Measurements from ENCODE around the gene CASZ1. TPM values are rescaled to one million over a fixed set of nuclear protein-coding genes. Genes with fewer than 3 reads are reported as not detected.

The CASZ1 gene
- total and polyA plus RNA-seq, 2 experiments from 2014 or later = 6.2 to 6.7 TPM

DNA sequence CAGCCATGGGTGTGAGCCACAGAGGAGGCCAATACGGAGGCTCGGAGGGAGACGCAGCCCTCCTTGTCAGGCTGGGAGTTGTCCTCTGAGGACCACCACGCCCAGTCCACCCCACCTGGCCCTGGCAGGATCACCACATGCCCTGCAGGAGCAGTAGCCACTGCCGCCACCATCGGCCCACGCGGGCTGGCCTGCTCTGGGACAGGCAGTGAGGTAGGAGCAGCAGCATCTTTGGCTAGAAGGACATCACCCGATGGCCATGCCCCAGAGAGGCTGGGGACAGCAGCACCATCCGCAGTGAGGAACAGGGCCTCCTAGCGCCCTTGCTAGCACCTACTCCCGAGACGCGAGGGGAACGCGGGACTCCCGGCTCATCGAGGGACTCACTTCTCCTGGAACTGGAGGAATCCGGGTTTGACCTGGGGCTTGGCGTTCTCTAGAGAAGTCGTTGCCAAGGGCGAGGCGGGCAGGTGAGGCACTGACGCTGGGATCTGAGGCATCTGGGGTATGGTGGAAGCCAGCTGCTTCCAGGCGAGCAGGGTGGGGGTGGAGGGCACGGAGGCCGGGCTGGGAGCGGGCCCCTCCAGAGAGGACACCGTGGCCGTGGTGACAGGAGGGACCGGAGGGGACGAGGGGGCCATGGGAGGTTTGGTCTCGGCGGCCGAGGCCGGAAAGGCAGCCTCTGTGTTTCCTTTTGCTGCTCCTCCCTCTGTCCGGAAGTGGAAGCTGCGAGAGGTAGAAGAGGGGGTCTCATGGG is 148.9 kb downstream of the CASZ1 start:
- Histone ChIP-seq H3K9me2 (ENCODE audit: insufficient read depth) (no peaks in the 10 kb centered on the region), H3K36me3 (ENCODE audit: insufficient read depth) (no peaks in the 10 kb centered on the region), H3K4me3 (no peak overlapping the region), H3K79me2 (replicated peaks; ENCODE audit: insufficient read depth) (no peaks in the 10 kb centered on the region), H3K4me2 (no peak overlapping the region), H3K4me1 (ENCODE audit: insufficient read depth) (peaks cover 14% of the 10 kb centered on the region), H3K27me3 (ENCODE audit: insufficient read depth) (peaks cover 10% of the 10 kb centered on the region), H3F3A (replicated peaks; ENCODE audit: low read depth) (0 out of 2 replicates have a peak, but pooled peaks cover 6% of the 10 kb centered on the region), H4K20me1 (replicated peaks; ENCODE audit: insufficient read depth) (no peaks in the 10 kb centered on the region), H3K27ac (ENCODE audit: low read depth) (no peak overlapping the region), H2AFZ (no peak overlapping the region)
- no peaks in the 10 kb centered on the region for H3K9me3 Mint-ChIP-seq
- ATAC-seq (no peak), DNase-seq (ENCODE audit: low spot score) (no peak)
- no peak overlapping the region for H3K27ac Mint-ChIP-seq
- H3K36me3 Mint-ChIP-seq (ENCODE audit: low read depth) = no peaks in the 10 kb centered on the region; the same call in 2 of the 3 replicates
- TF ChIP-seq ZNF114 (CRISPR knock-in tag; IDR thresholded peaks at IDR 0.05) (no peak), REST (IDR thresholded peaks at IDR 0.05; ENCODE audit: unreplicated experiment) (no peak), CTCF (conservative IDR thresholded peaks at IDR 0.05; ENCODE audit: low read depth in 2 of 2) (no peak), EZH2 (IDR thresholded peaks at IDR 0.05; ENCODE audit: low read depth, unreplicated experiment) (no peak), JUNB (IDR thresholded peaks at IDR 0.05; ENCODE audit: unreplicated experiment) (no peak), EZH2phosphoT487 (IDR thresholded peaks at IDR 0.05; ENCODE audit: unreplicated experiment) (no peak), STAT1 (IDR thresholded peaks at IDR 0.05; ENCODE audit: unreplicated experiment) (no peak), ZNF331 (CRISPR knock-in tag; IDR thresholded peaks at IDR 0.05; ENCODE audit: low read depth) (no peak), CREB1 (CRISPR knock-in tag; IDR thresholded peaks at IDR 0.05; ENCODE audit: low read depth) (no peak), NANOG (IDR thresholded peaks at IDR 0.05; ENCODE audit: borderline replicate concordance) (no peak), POLR2AphosphoS5 (IDR thresholded peaks at IDR 0.05; ENCODE audit: low read depth) (no peak)
- TF ChIP-seq, protein P1, sequence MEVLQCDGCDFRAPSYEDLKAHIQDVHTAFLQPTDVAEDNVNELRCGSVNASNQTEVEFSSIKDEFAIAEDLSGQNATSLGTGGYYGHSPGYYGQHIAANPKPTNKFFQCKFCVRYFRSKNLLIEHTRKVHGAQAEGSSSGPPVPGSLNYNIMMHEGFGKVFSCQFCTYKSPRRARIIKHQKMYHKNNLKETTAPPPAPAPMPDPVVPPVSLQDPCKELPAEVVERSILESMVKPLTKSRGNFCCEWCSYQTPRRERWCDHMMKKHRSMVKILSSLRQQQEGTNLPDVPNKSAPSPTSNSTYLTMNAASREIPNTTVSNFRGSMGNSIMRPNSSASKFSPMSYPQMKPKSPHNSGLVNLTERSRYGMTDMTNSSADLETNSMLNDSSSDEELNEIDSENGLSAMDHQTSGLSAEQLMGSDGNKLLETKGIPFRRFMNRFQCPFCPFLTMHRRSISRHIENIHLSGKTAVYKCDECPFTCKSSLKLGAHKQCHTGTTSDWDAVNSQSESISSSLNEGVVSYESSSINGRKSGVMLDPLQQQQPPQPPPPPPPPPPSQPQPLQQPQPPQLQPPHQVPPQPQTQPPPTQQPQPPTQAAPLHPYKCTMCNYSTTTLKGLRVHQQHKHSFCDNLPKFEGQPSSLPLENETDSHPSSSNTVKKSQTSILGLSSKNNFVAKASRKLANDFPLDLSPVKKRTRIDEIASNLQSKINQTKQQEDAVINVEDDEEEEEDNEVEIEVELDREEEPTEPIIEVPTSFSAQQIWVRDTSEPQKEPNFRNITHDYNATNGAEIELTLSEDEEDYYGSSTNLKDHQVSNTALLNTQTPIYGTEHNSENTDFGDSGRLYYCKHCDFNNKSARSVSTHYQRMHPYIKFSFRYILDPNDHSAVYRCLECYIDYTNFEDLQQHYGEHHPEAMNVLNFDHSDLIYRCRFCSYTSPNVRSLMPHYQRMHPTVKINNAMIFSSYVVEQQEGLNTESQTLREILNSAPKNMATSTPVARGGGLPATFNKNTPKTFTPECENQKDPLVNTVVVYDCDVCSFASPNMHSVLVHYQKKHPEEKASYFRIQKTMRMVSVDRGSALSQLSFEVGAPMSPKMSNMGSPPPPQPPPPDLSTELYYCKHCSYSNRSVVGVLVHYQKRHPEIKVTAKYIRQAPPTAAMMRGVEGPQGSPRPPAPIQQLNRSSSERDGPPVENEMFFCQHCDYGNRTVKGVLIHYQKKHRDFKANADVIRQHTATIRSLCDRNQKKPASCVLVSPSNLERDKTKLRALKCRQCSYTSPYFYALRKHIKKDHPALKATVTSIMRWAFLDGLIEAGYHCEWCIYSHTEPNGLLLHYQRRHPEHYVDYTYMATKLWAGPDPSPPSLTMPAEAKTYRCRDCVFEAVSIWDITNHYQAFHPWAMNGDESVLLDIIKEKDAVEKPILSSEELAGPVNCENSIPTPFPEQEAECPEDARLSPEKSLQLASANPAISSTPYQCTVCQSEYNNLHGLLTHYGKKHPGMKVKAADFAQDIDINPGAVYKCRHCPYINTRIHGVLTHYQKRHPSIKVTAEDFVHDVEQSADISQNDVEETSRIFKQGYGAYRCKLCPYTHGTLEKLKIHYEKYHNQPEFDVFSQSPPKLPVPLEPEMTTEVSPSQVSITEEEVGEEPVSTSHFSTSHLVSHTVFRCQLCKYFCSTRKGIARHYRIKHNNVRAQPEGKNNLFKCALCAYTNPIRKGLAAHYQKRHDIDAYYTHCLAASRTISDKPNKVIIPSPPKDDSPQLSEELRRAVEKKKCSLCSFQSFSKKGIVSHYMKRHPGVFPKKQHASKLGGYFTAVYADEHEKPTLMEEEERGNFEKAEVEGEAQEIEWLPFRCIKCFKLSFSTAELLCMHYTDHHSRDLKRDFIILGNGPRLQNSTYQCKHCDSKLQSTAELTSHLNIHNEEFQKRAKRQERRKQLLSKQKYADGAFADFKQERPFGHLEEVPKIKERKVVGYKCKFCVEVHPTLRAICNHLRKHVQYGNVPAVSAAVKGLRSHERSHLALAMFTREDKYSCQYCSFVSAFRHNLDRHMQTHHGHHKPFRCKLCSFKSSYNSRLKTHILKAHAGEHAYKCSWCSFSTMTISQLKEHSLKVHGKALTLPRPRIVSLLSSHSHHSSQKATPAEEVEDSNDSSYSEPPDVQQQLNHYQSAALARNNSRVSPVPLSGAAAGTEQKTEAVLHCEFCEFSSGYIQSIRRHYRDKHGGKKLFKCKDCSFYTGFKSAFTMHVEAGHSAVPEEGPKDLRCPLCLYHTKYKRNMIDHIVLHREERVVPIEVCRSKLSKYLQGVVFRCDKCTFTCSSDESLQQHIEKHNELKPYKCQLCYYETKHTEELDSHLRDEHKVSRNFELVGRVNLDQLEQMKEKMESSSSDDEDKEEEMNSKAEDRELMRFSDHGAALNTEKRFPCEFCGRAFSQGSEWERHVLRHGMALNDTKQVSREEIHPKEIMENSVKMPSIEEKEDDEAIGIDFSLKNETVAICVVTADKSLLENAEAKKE (CRISPR knock-in tag; IDR thresholded peaks at IDR 0.05) = no peak
- TF ChIP-seq, protein P2, sequence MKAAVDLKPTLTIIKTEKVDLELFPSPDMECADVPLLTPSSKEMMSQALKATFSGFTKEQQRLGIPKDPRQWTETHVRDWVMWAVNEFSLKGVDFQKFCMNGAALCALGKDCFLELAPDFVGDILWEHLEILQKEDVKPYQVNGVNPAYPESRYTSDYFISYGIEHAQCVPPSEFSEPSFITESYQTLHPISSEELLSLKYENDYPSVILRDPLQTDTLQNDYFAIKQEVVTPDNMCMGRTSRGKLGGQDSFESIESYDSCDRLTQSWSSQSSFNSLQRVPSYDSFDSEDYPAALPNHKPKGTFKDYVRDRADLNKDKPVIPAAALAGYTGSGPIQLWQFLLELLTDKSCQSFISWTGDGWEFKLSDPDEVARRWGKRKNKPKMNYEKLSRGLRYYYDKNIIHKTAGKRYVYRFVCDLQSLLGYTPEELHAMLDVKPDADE (IDR thresholded peaks at IDR 0.05) = no peak
- H3K4me1 Mint-ChIP-seq = peaks cover 2% of the 10 kb centered on the region; the same call in 2 of the 3 replicates
- no peak overlapping the region for H3K4me3 Mint-ChIP-seq
- peaks cover 18% of the 10 kb centered on the region for H3K27me3 Mint-ChIP-seq (ENCODE audit: insufficient read depth, low read depth, poor library complexity)
